ENCODE results near the gene ZC3H18. TPM values are rescaled to one million over a fixed set of nuclear protein-coding genes. Genes with fewer than 3 reads are reported as not detected.

ZC3H18 gene
- total RNA-seq, 1 experiment from 2014 or later: 76.4 TPM

GRCh38 chr16:88561485-88562359 lies 8.5 kb upstream of the ZC3H18 start:
- POLR2A ChIA-PET (ENCODE audit: unreplicated experiment): no interaction called here
- Histone ChIP-seq H3F3A (ENCODE audit: insufficient read depth, low read depth) (peaks cover 5% of the 10 kb centered on the region; the same call in 1 of the 2 replicates), H4K20me1 (ENCODE audit: insufficient read depth) (no peaks in the 10 kb centered on the region), H2AFZ (0 out of 2 replicates have a peak overlapping the region, but pooled peaks have one; percentile 50), H3K79me2 (ENCODE audit: low read depth) (no peaks in the 10 kb centered on the region), H3K4me3 (peak overlapping the region; percentile 26; the same call in 1 of the 2 replicates), H3K9me3 (ENCODE audit: insufficient read depth, low read depth) (no peaks in the 10 kb centered on the region), H3K9me2 (ENCODE audit: insufficient read depth) (no peaks in the 10 kb centered on the region), H3K27ac (no peak overlapping the region), H3K4me1 (replicated peaks; ENCODE audit: insufficient read depth) (no peaks in the 10 kb centered on the region), H3K4me2 (peak overlapping the region; percentile 72), H3K36me3 (ENCODE audit: low read depth) (no peaks in the 10 kb centered on the region), H3K27me3 (ENCODE audit: insufficient read depth, low read depth) (peaks cover 18% of the 10 kb centered on the region)
- intact Hi-C loops (cut with micrococcal nuclease; ENCODE audit: unreplicated experiment): loop anchor here (1.0 kb wide), 1 partner anchor 118 kb away; no protein-coding TSS in a partner anchor
- TF ChIP-seq EZH2 (IDR thresholded peaks at IDR 0.05; ENCODE audit: low read depth): no peak
- TF ChIP-seq CTCF (conservative IDR thresholded peaks at IDR 0.05): peak; percentile 67
- peak in 1 of 2 experiments; percentile 60 for DNase-seq
- BruUV-seq (replicated peaks): no TSS peak
- CTCF ChIA-PET: no interaction called here

GRCh38 chr16:88566158-88566557 lies 4.0 kb upstream of the ZC3H18 start:
- intact Hi-C loops (cut with micrococcal nuclease; ENCODE audit: unreplicated experiment): no loop called here
- Histone ChIP-seq H3K4me3 (no peak overlapping the region), H3K4me2 (no peak overlapping the region), H3K79me2 (ENCODE audit: low read depth) (peaks cover 13% of the 10 kb centered on the region), H3K9me3 (ENCODE audit: insufficient read depth, low read depth) (no peaks in the 10 kb centered on the region), H3K27ac (no peak overlapping the region), H3K36me3 (ENCODE audit: low read depth) (no peaks in the 10 kb centered on the region), H3K27me3 (ENCODE audit: insufficient read depth, low read depth) (no peaks in the 10 kb centered on the region), H3K9me2 (ENCODE audit: insufficient read depth) (no peaks in the 10 kb centered on the region), H3K4me1 (replicated peaks; ENCODE audit: insufficient read depth) (peaks cover 6% of the 10 kb centered on the region; the same call in 1 of the 2 replicates), H2AFZ (no peak overlapping the region), H4K20me1 (ENCODE audit: insufficient read depth) (peaks cover 4% of the 10 kb centered on the region), H3F3A (ENCODE audit: insufficient read depth, low read depth) (no peaks in the 10 kb centered on the region; the same call in 1 of the 2 replicates)
- peak in 1 of 2 experiments; percentile 20 for DNase-seq
- TF ChIP-seq CTCF (conservative IDR thresholded peaks at IDR 0.05) (no peak), EZH2 (IDR thresholded peaks at IDR 0.05; ENCODE audit: low read depth) (no peak)
- POLR2A ChIA-PET (ENCODE audit: unreplicated experiment): interaction anchor here (0.6 kb wide), 1 partner anchor 1252 kb away, joined by 3 read pairs; no protein-coding TSS in a partner anchor
- CTCF ChIA-PET: interaction anchor here (0.7 kb wide), 1 partner anchor 372 kb away, joined by 4 read pairs; no protein-coding TSS in a partner anchor
- BruUV-seq (replicated peaks): no TSS peak

- Histone ChIP-seq H3K9me3 (ENCODE audit: insufficient read depth, low read depth) (no peaks in the 10 kb centered on the region), H3K27ac (no peak overlapping the region), H3F3A (ENCODE audit: insufficient read depth, low read depth) (no peaks in the 10 kb centered on the region; the same call in none of the 2 replicates), H4K20me1 (ENCODE audit: insufficient read depth) (peaks cover 31% of the 10 kb centered on the region), H3K4me2 (peak overlapping the region; percentile 95), H3K79me2 (ENCODE audit: low read depth) (peaks cover 40% of the 10 kb centered on the region), H3K27me3 (ENCODE audit: insufficient read depth, low read depth) (no peaks in the 10 kb centered on the region), H3K9me2 (ENCODE audit: insufficient read depth) (no peaks in the 10 kb centered on the region), H2AFZ (peak overlapping the region; percentile 97), H3K36me3 (ENCODE audit: low read depth) (0 out of 2 replicates have a peak, but pooled peaks cover 9% of the 10 kb centered on the region), H3K4me1 (replicated peaks; ENCODE audit: insufficient read depth) (peaks cover 18% of the 10 kb centered on the region), H3K4me3 (peak overlapping the region; percentile 95)
- BruUV-seq (replicated peaks): no TSS peak
- intact Hi-C loops (cut with micrococcal nuclease; ENCODE audit: unreplicated experiment): no loop called here
- CTCF ChIA-PET: no interaction called here
- DNase-seq: no peak
- TF ChIP-seq CTCF (conservative IDR thresholded peaks at IDR 0.05) (no peak), EZH2 (IDR thresholded peaks at IDR 0.05; ENCODE audit: low read depth) (no peak)
- POLR2A ChIA-PET (ENCODE audit: unreplicated experiment): no interaction called here
These were observed 1.2 kb upstream of the ZC3H18 start for GRCh38 chr16:88568710-88569613.
